SU-DHL-6 (cell line): ENCODE data around the gene DOLK.

Source experiments
- EZH2phosphoT487 ChIP-seq: fragments of 200-600 bp; sonication (generic), shearing (Covaris generic); conservative IDR thresholded peaks from 2 replicates; pipeline ENCODE4 v1.6.1; 2018; ENCODE audit warnings: mild to moderate bottlenecking, antibody characterized with exemption, low read length, moderate library complexity, mixed read lengths
- TF ChIP-seq, protein P1 (sequence below): fragments of 200-600 bp; sonication (generic); IDR thresholded peaks from one replicate; pipeline ENCODE4 v1.5.1; 2017; ENCODE audit warnings: antibody characterized with exemption, mild to moderate bottlenecking, low read length, moderate library complexity; ENCODE audit not compliant: insufficient read depth, poor library complexity, severe bottlenecking

DNA sequence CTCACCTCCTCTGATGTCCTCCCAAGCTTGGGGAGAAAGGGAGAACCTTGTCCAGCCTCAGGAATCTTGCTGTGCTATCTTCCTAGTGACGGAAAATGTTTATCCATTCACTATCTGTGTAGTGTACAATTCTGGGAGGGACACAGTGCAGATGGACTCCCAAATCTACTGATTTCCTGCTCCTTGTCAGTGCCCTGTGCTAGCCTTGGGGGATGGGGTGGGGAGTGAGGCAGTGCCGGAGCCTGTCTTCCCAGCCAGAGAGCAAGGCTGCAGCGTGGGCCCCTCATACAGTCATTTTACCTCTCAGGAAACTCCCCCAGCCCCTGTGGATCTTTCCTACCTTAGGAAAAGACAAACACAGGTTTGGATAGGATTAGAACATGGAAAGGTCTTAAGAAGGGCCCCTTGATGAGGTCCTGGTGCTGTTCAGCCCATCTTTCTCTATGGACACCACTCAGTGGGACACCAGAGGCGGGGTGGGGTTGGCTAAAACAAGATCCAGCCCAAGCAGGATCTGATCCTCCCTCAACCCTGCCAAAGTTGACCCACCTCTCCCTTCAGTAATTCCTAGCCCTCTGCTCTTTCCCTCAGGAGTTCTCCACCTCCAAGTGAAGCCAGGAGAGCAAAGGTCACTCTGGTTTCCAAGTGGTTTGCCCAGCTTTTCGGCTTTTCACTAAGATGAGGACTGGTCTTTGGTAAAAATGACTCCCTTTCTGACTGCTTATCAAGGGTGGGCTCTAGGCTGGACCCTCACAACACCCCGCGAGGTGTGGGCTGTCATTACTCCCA, 3.4 kb downstream of the DOLK start:
- TF ChIP-seq, protein P1, sequence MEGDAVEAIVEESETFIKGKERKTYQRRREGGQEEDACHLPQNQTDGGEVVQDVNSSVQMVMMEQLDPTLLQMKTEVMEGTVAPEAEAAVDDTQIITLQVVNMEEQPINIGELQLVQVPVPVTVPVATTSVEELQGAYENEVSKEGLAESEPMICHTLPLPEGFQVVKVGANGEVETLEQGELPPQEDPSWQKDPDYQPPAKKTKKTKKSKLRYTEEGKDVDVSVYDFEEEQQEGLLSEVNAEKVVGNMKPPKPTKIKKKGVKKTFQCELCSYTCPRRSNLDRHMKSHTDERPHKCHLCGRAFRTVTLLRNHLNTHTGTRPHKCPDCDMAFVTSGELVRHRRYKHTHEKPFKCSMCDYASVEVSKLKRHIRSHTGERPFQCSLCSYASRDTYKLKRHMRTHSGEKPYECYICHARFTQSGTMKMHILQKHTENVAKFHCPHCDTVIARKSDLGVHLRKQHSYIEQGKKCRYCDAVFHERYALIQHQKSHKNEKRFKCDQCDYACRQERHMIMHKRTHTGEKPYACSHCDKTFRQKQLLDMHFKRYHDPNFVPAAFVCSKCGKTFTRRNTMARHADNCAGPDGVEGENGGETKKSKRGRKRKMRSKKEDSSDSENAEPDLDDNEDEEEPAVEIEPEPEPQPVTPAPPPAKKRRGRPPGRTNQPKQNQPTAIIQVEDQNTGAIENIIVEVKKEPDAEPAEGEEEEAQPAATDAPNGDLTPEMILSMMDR = no peak
- no peak for TF ChIP-seq EZH2phosphoT487
